ENCODE measurements around the gene MAGEB6.
"Not testable (repeated sequence)": the region's sequence is repeated elsewhere in the genome, so short reads cannot be mapped to it uniquely, and the experiment has no call there.

The MAGEB6 gene, protein sequence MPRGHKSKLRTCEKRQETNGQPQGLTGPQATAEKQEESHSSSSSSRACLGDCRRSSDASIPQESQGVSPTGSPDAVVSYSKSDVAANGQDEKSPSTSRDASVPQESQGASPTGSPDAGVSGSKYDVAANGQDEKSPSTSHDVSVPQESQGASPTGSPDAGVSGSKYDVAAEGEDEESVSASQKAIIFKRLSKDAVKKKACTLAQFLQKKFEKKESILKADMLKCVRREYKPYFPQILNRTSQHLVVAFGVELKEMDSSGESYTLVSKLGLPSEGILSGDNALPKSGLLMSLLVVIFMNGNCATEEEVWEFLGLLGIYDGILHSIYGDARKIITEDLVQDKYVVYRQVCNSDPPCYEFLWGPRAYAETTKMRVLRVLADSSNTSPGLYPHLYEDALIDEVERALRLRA

DNA sequence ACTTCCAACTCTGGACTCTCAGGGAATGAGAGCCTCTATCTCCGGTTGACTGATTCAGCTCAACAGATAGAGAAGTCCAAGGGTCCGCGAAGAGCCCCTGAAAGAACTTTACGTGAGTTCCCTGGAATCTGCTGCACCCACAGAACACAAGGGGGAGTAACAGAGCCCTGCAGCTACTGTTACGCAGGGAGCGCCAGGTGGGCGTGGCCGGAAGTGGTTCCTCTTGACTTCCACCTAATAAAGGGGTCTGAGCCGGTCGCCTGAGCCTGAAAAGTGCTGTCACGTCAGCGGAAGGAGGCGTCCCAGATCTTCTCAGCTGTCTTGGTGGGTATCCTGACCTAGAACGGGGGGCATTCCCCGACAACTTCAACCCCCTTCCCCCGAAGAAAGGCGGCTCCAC lies at the start of gene MAGEB6:
TSS of gene MAGEB6 (plus strand) at position 237 of the 400 bp plus-strand sequence. CDS start 1,407 bp downstream, outside the sequence.
- FAIRE-seq, result no peak

GRCh38 chrX:26146024-26146423 lies 46.2 kb upstream of the MAGEB6 start:
- FAIRE-seq, result no peak

- no peak for FAIRE-seq
Observed at GRCh38 chrX:26160301-26160700, 31.9 kb upstream of the MAGEB6 start, which contains the start of gene MAGEB6B. TSS of gene MAGEB6B (plus strand) at chrX:26160601. CDS start at chrX:26160601, 0 bp downstream.

DNA sequence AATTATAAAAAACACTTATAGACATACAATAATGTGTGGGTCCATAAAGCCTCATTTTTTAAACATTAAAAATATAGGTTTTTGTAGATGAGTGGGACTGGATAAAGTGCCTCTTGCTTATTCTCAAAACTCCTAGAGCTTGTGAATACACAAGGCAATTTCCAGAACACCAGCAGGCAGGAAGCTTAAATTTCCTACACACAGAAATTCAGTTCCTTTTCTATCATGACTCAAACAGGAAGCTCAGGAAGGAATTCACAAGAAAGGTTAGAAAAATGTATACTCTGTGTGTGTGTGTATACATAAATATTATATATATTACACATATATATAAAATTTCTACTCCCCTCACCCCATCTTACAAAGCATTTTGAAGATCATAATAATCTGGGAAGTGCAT lies 11.3 kb downstream of the MAGEB6 start:
- FAIRE-seq, result no peak

DNA sequence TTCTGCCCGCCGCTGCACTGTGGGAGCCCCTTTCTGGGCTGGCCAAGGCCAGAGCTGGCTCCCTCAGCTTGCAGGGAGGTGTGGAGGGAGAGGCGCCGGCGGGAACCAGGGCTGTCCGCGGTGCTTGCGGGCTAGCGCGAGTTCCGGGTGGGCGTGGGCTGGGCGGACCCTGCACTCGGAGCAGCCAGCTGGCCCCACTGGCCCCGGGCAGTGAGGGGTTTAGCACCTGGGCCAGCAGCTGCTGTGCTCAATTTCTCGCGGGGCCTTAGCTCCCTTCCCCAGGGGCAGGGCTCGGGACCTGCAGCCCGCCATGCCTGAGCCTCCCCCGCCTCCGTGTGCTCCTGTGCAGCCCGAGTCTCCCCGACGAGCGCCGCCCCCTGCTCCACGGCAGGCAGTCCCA lies 12.5 kb downstream of the MAGEB6 start:
- FAIRE-seq, result not testable (repeated sequence)

- FAIRE-seq, result no peak
Observed at GRCh38 chrX:26208012-26208411, 15.8 kb downstream of the MAGEB6 start.

- no peak for FAIRE-seq
Observed at GRCh38 chrX:26215869-26216268, 23.6 kb downstream of the MAGEB6 start, which contains the start of gene MAGEB5. TSS of gene MAGEB5 (plus strand) at chrX:26216169. CDS start at chrX:26217302, 1,133 bp downstream.

GRCh38 chrX:26219351-26219750 lies 27.1 kb downstream of the MAGEB6 start:
- no peak for FAIRE-seq

DNA sequence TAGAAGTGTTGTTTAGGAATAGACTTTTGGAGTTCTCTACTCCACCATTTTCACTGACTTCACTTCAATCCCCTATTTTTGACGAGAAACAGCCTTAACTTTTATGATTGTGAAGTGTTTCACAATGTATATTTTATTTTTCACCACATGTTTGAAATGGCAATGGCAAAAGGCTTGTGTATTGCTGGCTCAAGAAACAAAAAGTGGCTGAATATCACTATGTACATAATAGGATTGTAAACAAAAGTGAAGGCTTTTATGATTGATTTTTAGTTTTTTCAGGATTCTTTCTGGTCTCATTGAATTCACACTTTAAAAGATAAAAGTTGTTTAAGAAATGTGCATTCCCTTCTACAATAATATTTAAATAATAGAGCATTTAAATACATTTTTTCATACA lies 41.9 kb downstream of the MAGEB6 start:
- FAIRE-seq, result no peak
